ENCODE data around the gene SNRNP70. TPM values are rescaled to one million over a fixed set of nuclear protein-coding genes. Genes with fewer than 3 reads are reported as not detected.

The SNRNP70 gene
- polyA plus RNA-seq, 1 donor (not counting 4 experiments of a cell fraction or from before 2014, with no cell fraction given) = 149 TPM

DNA sequence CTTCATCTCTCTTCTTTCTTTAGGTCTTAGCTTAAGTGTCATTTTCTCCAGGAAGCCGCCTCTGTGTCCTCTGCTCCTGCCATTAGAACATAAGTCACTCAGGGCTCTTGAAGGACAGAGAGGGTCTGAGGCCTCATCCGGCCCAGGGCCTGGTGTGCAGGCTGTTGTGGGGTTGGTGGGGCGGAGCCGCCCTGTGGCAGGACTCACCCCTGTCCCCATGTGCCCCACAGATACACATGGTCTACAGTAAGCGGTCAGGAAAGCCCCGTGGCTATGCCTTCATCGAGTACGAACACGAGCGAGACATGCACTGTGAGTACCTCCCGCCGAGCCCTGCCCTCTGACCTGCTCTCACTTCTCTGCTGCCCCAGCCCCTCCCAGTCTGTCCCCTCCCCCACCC, 15.9 kb downstream of the SNRNP70 start:
- no peaks in the 10 kb centered on the region for H3K27me3 ChIP-seq (ENCODE audit: control insufficient read depth, extremely low read depth, insufficient read depth, low read length)
- no peak for DNase-seq (ENCODE audit: low read depth, low spot score)
- no peak overlapping the region for H3K4me3 ChIP-seq (ENCODE audit: control insufficient read depth in 2 of 3, extremely low read depth in 1 of 3, insufficient read depth in 2 of 3, low read depth in 1 of 3, low read length in 3 of 3)
- peaks cover 23% of the 10 kb centered on the region for H4K20me1 ChIP-seq (ENCODE audit: control insufficient read depth, extremely low read depth, insufficient read depth, low read length)
- no peak for TF ChIP-seq EZH2 (IDR thresholded peaks at IDR 0.05; ENCODE audit: low read length)
- TF ChIP-seq, protein P1, sequence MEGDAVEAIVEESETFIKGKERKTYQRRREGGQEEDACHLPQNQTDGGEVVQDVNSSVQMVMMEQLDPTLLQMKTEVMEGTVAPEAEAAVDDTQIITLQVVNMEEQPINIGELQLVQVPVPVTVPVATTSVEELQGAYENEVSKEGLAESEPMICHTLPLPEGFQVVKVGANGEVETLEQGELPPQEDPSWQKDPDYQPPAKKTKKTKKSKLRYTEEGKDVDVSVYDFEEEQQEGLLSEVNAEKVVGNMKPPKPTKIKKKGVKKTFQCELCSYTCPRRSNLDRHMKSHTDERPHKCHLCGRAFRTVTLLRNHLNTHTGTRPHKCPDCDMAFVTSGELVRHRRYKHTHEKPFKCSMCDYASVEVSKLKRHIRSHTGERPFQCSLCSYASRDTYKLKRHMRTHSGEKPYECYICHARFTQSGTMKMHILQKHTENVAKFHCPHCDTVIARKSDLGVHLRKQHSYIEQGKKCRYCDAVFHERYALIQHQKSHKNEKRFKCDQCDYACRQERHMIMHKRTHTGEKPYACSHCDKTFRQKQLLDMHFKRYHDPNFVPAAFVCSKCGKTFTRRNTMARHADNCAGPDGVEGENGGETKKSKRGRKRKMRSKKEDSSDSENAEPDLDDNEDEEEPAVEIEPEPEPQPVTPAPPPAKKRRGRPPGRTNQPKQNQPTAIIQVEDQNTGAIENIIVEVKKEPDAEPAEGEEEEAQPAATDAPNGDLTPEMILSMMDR (optimal IDR thresholded peaks at IDR 0.05 in 1 of 3, IDR thresholded peaks at IDR 0.05 in 1 of 3, conservative IDR thresholded peaks at IDR 0.05 in 1 of 3; ENCODE audit: extremely low read depth in 1 of 3, insufficient read depth in 2 of 3, low read length in 3 of 3) = no peak
- H3K36me3 ChIP-seq (ENCODE audit: control insufficient read depth in 2 of 2, extremely low read depth in 1 of 2, insufficient read depth in 2 of 2, low read length in 2 of 2) = peaks cover 39 to 47% of the 10 kb centered on the region in 2 experiments
- H3K9me1 ChIP-seq (ENCODE audit: control insufficient read depth, extremely low read depth, insufficient read depth, low read length) = no peaks in the 10 kb centered on the region
- dilution Hi-C loops (cut with MboI; ENCODE audit: extremely low pct_ligation_motif_present, low sequenced_read_pairs) = no loop called here
- no peaks in the 10 kb centered on the region for H3K4me1 ChIP-seq (ENCODE audit: control insufficient read depth, extremely low read depth, insufficient read depth, low read length)
- no peaks in the 10 kb centered on the region for H3K9me3 ChIP-seq (ENCODE audit: control insufficient read depth, low read depth, low read length)
- no peak overlapping the region for H2AFZ ChIP-seq (ENCODE audit: control insufficient read depth, low read length)
- H3K9ac ChIP-seq (ENCODE audit: control insufficient read depth, extremely low read depth, insufficient read depth, low read length) = no peak overlapping the region
- H3K27ac ChIP-seq (ENCODE audit: control insufficient read depth, insufficient read depth, low read length) = no peak overlapping the region
- H3K4me2 ChIP-seq (ENCODE audit: control insufficient read depth, extremely low read depth, insufficient read depth, low read depth, low read length) = no peak overlapping the region
- peaks cover 34% of the 10 kb centered on the region for H3K79me2 ChIP-seq (ENCODE audit: control insufficient read depth, insufficient read depth, low read length)
- FAIRE-seq = no peak

DNA sequence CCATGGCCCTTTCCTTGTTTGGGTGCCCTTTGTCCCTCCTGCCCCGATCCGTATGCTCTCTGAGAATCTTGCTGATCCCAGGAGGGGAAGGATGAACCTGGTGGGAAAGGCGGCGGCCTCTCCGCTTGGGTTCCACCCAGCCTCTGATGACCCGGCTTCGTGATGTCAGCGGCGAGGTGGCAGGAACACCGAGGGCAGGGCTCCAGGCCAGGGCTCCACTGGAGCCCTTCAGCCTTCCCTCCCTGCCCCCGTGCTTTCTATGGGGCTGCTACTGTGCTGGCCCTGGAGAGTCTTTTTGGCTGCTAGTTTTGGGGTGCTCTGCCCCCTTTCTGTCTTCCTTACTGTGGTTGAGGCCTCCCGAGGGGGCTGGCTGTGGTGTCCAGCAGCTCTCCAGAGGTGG, 17.1 kb downstream of the SNRNP70 start:
- no peaks in the 10 kb centered on the region for H3K27me3 ChIP-seq (ENCODE audit: control insufficient read depth, extremely low read depth, insufficient read depth, low read length)
- peaks cover 49 to 51% of the 10 kb centered on the region in 2 experiments for H3K36me3 ChIP-seq (ENCODE audit: control insufficient read depth in 2 of 2, extremely low read depth in 1 of 2, insufficient read depth in 2 of 2, low read length in 2 of 2)
- H3K9me3 ChIP-seq (ENCODE audit: control insufficient read depth, low read depth, low read length) = no peaks in the 10 kb centered on the region
- dilution Hi-C loops (cut with MboI; ENCODE audit: extremely low pct_ligation_motif_present, low sequenced_read_pairs) = no loop called here
- peaks cover 2% of the 10 kb centered on the region for H3K4me1 ChIP-seq (ENCODE audit: control insufficient read depth, extremely low read depth, insufficient read depth, low read length)
- FAIRE-seq (no peak), DNase-seq (ENCODE audit: low read depth, low spot score) (no peak)
- no peak overlapping the region for H3K4me2 ChIP-seq (ENCODE audit: control insufficient read depth, extremely low read depth, insufficient read depth, low read depth, low read length)
- peaks cover 34% of the 10 kb centered on the region for H4K20me1 ChIP-seq (ENCODE audit: control insufficient read depth, extremely low read depth, insufficient read depth, low read length)
- no peak overlapping the region for H3K9ac ChIP-seq (ENCODE audit: control insufficient read depth, extremely low read depth, insufficient read depth, low read length)
- no peak overlapping the region for H2AFZ ChIP-seq (ENCODE audit: control insufficient read depth, low read length)
- no peaks in the 10 kb centered on the region for H3K9me1 ChIP-seq (ENCODE audit: control insufficient read depth, extremely low read depth, insufficient read depth, low read length)
- peaks cover 37% of the 10 kb centered on the region for H3K79me2 ChIP-seq (ENCODE audit: control insufficient read depth, insufficient read depth, low read length)
- no peak overlapping the region for H3K4me3 ChIP-seq (ENCODE audit: control insufficient read depth in 2 of 3, extremely low read depth in 1 of 3, insufficient read depth in 2 of 3, low read depth in 1 of 3, low read length in 3 of 3)
- TF ChIP-seq, protein P1 (optimal IDR thresholded peaks at IDR 0.05 in 1 of 3, IDR thresholded peaks at IDR 0.05 in 1 of 3, conservative IDR thresholded peaks at IDR 0.05 in 1 of 3; ENCODE audit: extremely low read depth in 1 of 3, insufficient read depth in 2 of 3, low read length in 3 of 3) = no peak
- TF ChIP-seq EZH2 (IDR thresholded peaks at IDR 0.05; ENCODE audit: low read length) = no peak
- no peak overlapping the region for H3K27ac ChIP-seq (ENCODE audit: control insufficient read depth, insufficient read depth, low read length)

Measured in keratinocyte (primary cell).